Stimulated activated CD4-positive, alpha-beta T cell treated with anti-CD3 and anti-CD28 coated beads, Interleukin-12 subunit alpha, Interleukin-12 subunit beta, amount 100 ng/mL, for 24 hours (primary cell): Measurements from ENCODE around the gene ACADSB.

Experiments used
- DNase-seq, 2 experiments: peaks; one replicate each; pipeline ENCODE4 v3.0.0-alpha.2; 2020; ENCODE audit warnings: low read depth in 2 of 2

The ACADSB gene

DNA sequence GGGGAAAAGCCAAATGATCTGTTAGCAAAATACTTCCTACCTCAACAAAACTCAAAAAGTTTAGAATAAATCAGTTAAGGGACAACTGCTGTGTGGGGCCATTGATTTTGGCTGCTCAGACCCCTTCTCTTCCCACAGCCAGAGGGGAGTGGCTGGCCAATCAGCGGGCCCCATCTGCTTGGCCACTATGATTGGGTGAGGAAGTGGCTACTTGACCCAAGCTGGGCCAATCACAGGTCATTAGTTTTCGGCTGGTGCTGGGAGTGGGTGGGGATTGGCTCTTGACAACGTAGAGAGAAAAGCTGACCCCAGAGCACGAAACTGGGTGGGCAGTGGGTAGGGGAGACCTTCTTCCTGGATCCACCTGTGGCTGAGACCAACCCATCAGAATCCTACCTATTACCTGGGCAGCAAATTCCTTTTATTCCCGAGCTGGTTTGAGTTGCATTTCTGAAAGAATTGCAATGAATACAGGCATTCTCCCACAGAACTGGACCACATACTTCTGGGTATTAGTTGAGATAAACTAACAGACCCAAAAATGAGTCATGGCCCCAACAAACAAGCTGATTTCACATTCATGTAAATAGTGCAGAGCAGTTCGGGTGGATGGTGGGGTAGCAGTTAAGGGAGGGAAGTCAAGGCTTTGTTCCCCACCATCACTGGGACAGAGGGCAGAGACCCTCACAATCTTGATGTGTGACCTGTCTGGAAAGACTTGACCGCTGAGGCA is 91.4 kb downstream of the ACADSB start:
- DNase-seq = no peak

DNA sequence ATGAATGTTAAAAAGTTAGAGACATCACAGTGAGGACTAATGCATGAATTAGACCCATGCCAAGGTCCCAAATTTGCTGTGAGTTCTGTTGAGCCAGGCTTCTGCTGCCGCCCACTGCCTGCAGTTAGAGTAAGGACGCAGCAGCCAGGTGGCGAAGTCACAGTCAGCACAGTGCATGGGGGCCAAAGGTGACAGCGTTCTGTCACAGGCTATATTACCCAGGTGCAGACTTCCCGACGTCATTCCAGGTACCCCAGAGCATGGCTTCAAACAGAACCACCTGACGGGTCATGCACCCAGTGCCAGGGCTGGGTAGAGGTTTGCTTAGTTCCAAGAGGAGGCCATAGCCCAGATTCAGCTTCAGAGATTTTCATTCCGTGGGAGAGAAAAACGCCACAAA is 93.1 kb downstream of the ACADSB start:
- no peak for DNase-seq

DNA sequence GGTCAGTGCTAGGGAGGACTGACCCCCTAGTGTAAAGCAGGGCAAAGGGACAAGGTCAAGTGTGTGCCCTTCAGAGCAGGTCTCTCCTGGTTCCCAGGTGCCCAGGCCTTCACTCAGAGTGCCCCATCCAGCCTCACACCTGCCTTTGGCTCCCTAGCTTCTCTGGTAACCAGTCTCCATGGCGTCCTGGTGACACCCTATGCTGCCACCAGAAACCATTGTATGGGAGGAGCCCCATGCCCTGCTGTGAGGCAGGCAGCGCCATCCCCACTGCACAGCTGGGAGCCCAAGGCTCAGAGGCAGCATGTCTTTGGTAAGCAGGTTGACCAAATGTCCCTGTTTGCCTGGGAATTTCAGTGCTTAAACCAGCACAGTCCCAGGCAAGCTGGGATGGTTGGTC is 93.9 kb downstream of the ACADSB start:
- no peak for DNase-seq

DNA sequence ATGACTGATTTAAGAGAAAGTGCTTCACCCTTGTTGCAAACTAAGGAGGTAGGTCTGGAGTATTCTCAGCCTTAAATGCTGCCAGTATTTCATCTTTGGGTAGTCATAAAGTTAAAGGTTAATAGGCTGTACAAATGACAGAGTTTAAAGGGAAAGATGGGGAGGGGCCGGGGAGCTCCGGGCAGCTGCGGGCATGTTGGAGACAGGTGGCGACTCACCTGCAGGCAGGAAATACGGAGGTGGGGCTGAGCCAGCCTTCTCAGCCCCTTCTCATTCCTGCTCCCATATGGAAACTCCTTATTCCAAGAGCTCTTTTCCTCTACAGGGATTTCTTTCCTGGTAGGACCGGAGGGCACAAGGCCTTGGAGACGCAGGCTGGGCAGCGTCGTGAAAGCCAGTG is 95.1 kb downstream of the ACADSB start:
- no peak for DNase-seq
